ENCODE data around the gene ABL1.

The ABL1 gene

GRCh38 chr9:130872912-130873503, 38.0 kb downstream of the ABL1 start:
- no peak for DNase-seq

GRCh38 chr9:130873966-130874365, 38.9 kb downstream of the ABL1 start:
- DNase-seq, result no peak

GRCh38 chr9:130874783-130875182, 39.7 kb downstream of the ABL1 start:
- no peak for DNase-seq

GRCh38 chr9:130877300-130877699, 42.2 kb downstream of the ABL1 start:
- no peak for DNase-seq

- no peak for DNase-seq
Observed at GRCh38 chr9:130878295-130878694, 43.2 kb downstream of the ABL1 start.

- DNase-seq, result no peak
Observed at GRCh38 chr9:130879863-130880411, 44.9 kb downstream of the ABL1 start.

GRCh38 chr9:130880599-130881220, 45.7 kb downstream of the ABL1 start:
- no peak for DNase-seq

- DNase-seq, result no peak
Observed at GRCh38 chr9:130881516-130881915, 46.5 kb downstream of the ABL1 start.

GRCh38 chr9:130882696-130883225, 47.7 kb downstream of the ABL1 start:
- no peak for DNase-seq

GRCh38 chr9:130883479-130883878, 48.4 kb downstream of the ABL1 start:
- DNase-seq, result no peak

GRCh38 chr9:130884111-130884531, 49.1 kb downstream of the ABL1 start:
- no peak for DNase-seq

GRCh38 chr9:130884542-130885483, 49.8 kb downstream of the ABL1 start:
- DNase-seq, result no peak

- no peak for DNase-seq
Observed at GRCh38 chr9:130885484-130886375, 50.7 kb downstream of the ABL1 start.

- no peak for DNase-seq
Observed at GRCh38 chr9:130886981-130887380, 51.9 kb downstream of the ABL1 start.

GRCh38 chr9:130887494-130888144, 52.6 kb downstream of the ABL1 start:
- DNase-seq, result no peak

- no peak for DNase-seq
Observed at GRCh38 chr9:130888146-130888885, 53.3 kb downstream of the ABL1 start.

- no peak for DNase-seq
Observed at GRCh38 chr9:130890124-130890523, 55.1 kb downstream of the ABL1 start.

- DNase-seq, result no peak
Observed at GRCh38 chr9:130890870-130891687, 56.0 kb downstream of the ABL1 start.

GRCh38 chr9:130891688-130892476, 56.8 kb downstream of the ABL1 start:
- DNase-seq, result no peak

Measured in effector CD8-positive, alpha-beta T cell (primary cell).